Loucy (cell line): Measurements from ENCODE around the gene COLGALT1.

Experiments used
- CTCF ChIP-seq: fragments of 200-600 bp; sonication (generic); conservative IDR thresholded peaks from 2 replicates; pipeline ENCODE4 v1.5.1; 2014; ENCODE audit warnings: mild to moderate bottlenecking, antibody characterized with exemption, low read length
- EZH2phosphoT487 ChIP-seq: fragments of 200-600 bp; IDR thresholded peaks from 2 replicates; pipeline ENCODE4 v1.6.1; 2018; ENCODE audit warnings: antibody characterized with exemption, mild to moderate bottlenecking, moderate library complexity, borderline replicate concordance

- no peak for TF ChIP-seq CTCF
- TF ChIP-seq EZH2phosphoT487: no peak
These were observed 22.1 kb downstream of the COLGALT1 start for GRCh38 chr19:17577457-17578097.
